NCI-H510A treated with DMSO at 0.1 percent for 48 hours (cell line): ENCODE results near the gene IFT74.

ENCODE experiments used
- DNase-seq: peaks from one replicate; lab custom pipeline; 2025; lab: John Stamatoyannopoulos, UW

IFT74 gene

GRCh38 chr9:26955921-26956859 lies at the start of gene IFT74:
IFT74 (plus strand) TSS chr9:26956412; CDS start chr9:26961968, 5,556 bp downstream.
- peak; percentile 81 for DNase-seq

- no peak for DNase-seq
Measured at GRCh38 chr9:26913138-26913668, 43.0 kb upstream of the IFT74 start.

- no peak for DNase-seq
Measured at GRCh38 chr9:26919698-26920097, 36.5 kb upstream of the IFT74 start.

GRCh38 chr9:26925609-26926008 lies 30.6 kb upstream of the IFT74 start:
- DNase-seq = no peak

GRCh38 chr9:26928902-26929495 lies 27.2 kb upstream of the IFT74 start:
- no peak for DNase-seq

GRCh38 chr9:26935847-26936246 lies 20.4 kb upstream of the IFT74 start:
- no peak for DNase-seq

GRCh38 chr9:26937816-26938371 lies 18.3 kb upstream of the IFT74 start:
- DNase-seq = no peak

GRCh38 chr9:26939955-26940711 lies 16.1 kb upstream of the IFT74 start:
- DNase-seq = no peak

GRCh38 chr9:26940779-26941178 lies 15.4 kb upstream of the IFT74 start:
- no peak for DNase-seq

GRCh38 chr9:26945591-26945990 lies 10.6 kb upstream of the IFT74 start:
- peak; percentile 1 for DNase-seq

GRCh38 chr9:26946753-26947727 lies 9.2 kb upstream of the IFT74 start, which contains the start of gene PLAA:
PLAA (minus strand) TSS chr9:26947242; CDS start chr9:26947045, 197 bp downstream.
- peak; percentile 68 for DNase-seq

GRCh38 chr9:26947736-26948135 lies 8.5 kb upstream of the IFT74 start:
- no peak for DNase-seq

- no peak for DNase-seq
Measured at GRCh38 chr9:26949637-26950069, 6.6 kb upstream of the IFT74 start.

GRCh38 chr9:26950521-26950920 lies 5.7 kb upstream of the IFT74 start:
- DNase-seq = no peak

GRCh38 chr9:26951794-26952193 lies 4.4 kb upstream of the IFT74 start:
- no peak for DNase-seq

- DNase-seq = no peak
Measured at GRCh38 chr9:26954050-26954508, 2.1 kb upstream of the IFT74 start.

- DNase-seq = no peak
Measured at GRCh38 chr9:26955222-26955903, 849 bp upstream of the IFT74 start.

GRCh38 chr9:26956860-26957233 lies 635 bp downstream of the IFT74 start:
- no peak for DNase-seq

GRCh38 chr9:26971721-26972120 lies 15.5 kb downstream of the IFT74 start:
- DNase-seq = no peak

- DNase-seq = no peak
Measured at GRCh38 chr9:26973989-26974388, 17.8 kb downstream of the IFT74 start.
